Measurements from ENCODE around the gene TRAPPC5. TPM values are rescaled to one million over a fixed set of nuclear protein-coding genes. Genes with fewer than 3 reads are reported as not detected.

TRAPPC5 gene
- total RNA-seq, 1 experiment from 2014 or later = 101 TPM

- Histone ChIP-seq H2AFZ (ENCODE audit: low read depth, low read length, poor library complexity, severe bottlenecking) (no peak overlapping the region), H3K9ac (ENCODE audit: low read length) (no peak overlapping the region), H4K20me1 (ENCODE audit: insufficient read depth) (no peaks in the 10 kb centered on the region), H3K9me3 (ENCODE audit: control insufficient read depth in 1 of 2, insufficient read depth in 1 of 2, low read depth in 1 of 2, low read length in 2 of 2) (no peaks in the 10 kb centered on the region), H3K27ac (ENCODE audit: low read depth, low read length) (no peak overlapping the region), H3K4me3 (replicated peaks in 1 of 2; ENCODE audit: low read depth in 1 of 2, low read length in 2 of 2) (no peak overlapping the region), H3K4me2 (ENCODE audit: low read length) (no peak overlapping the region), H3K36me3 (ENCODE audit: control insufficient read depth in 1 of 2, insufficient read depth in 2 of 2, low read length in 2 of 2) (no peaks in the 10 kb centered on the region), H3K79me2 (ENCODE audit: insufficient read depth, low read length) (no peaks in the 10 kb centered on the region), H3K9me2 (ENCODE audit: insufficient read depth) (no peaks in the 10 kb centered on the region), H3K4me1 (ENCODE audit: control insufficient read depth in 1 of 2, insufficient read depth in 2 of 2, low read length in 2 of 2) (no peaks in the 10 kb centered on the region), H3K27me3 (ENCODE audit: insufficient read depth, low read length) (no peaks in the 10 kb centered on the region)
- CTCF ChIA-PET = no interaction called here
- RAD21 ChIA-PET (ENCODE audit: low non-redundant PET in 1 of 2, low total read pairs in 2 of 2, uncharacterized antibody in 2 of 2, unreplicated experiment in 2 of 2) = no interaction called here
- no TSS peak for BruUV-seq (replicated peaks)
- POLR2A ChIA-PET = no interaction called here
- intact Hi-C loops (cut with micrococcal nuclease) = no loop called here
- ATAC-seq = no peak
- TF ChIP-seq ATF3 (IDR thresholded peaks at IDR 0.05) (no peak), JUND (IDR thresholded peaks at IDR 0.05) (no peak), RAD21 (IDR thresholded peaks at IDR 0.05; ENCODE audit: low read depth) (no peak), CTCF (IDR thresholded peaks at IDR 0.05 in 2 of 3, conservative IDR thresholded peaks at IDR 0.05 in 1 of 3; ENCODE audit: borderline replicate concordance in 1 of 3, insufficient read depth in 1 of 3, low read depth in 2 of 3, low read length in 2 of 3) (no peak), MAX (IDR thresholded peaks at IDR 0.05) (no peak), EZH2 (IDR thresholded peaks at IDR 0.05) (no peak), FOSL1 (IDR thresholded peaks at IDR 0.05; ENCODE audit: low read depth) (no peak), POLR2A (IDR thresholded peaks at IDR 0.05; ENCODE audit: borderline replicate concordance, extremely low read depth, insufficient read depth, insufficient read length) (no peak), EGR1 (IDR thresholded peaks at IDR 0.05; ENCODE audit: low read depth) (no peak), SIN3A (IDR thresholded peaks at IDR 0.05; ENCODE audit: low read depth) (no peak), REST (IDR thresholded peaks at IDR 0.05; ENCODE audit: low read depth) (no peak)
- DNase-seq (ENCODE audit: low read depth, low spot score) = no peak
Observed at GRCh38 chr19:7722231-7722651, 41.6 kb downstream of the TRAPPC5 start.
